HG03159 (cell line): ENCODE data around the gene FER1L5.

Source experiments
- ATAC-seq: cut with Tn5 transposase; IDR thresholded peaks from one replicate; pipeline ENCODE4 v1.9.1; 2021; ENCODE audit warnings: mild to moderate bottlenecking, moderate library complexity; ENCODE audit not compliant: unreplicated experiment

The FER1L5 gene

DNA sequence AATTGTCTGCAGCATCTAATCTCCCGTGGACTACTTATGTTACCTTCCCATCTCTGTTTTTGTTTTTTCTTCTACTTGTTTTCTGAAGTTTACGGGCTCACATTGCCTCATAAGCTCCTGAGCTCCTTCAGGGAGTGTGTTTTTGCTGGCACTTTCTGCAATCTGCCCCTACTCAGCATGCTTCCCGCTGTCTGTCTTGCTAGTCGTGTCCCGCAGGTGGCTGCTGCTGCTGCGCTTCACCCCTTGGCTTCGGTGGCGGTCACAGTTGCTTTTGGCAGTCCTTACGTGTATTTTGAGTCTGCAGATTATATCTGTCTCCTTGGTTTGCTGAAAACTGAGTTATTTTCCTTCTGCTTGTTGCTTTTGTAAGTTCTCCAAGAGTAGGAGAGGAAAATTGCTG, 37.3 kb downstream of the FER1L5 start:
- ATAC-seq: no peak

- ATAC-seq: no peak
Measured at GRCh38 chr2:96680561-96681141, 38.1 kb downstream of the FER1L5 start.

DNA sequence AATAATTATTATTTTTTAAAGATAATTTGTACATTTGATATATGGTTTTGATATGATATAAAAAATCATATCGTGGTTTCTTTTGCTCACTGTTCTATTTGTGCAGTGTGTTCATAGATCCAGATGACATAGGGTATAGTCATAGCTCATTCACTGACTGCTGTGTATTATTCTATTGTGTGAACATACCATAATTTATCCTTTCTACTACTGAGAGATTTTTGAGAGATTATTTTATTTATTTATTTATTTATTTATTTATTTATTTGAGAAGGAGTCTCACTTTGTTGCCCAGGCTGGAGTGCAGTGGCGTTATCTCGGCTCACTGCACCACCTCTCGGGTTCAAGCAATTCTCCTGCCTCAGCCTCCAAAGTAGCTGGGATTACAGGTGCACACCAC, 39.0 kb downstream of the FER1L5 start:
- ATAC-seq: no peak

- ATAC-seq: no peak
Measured at GRCh38 chr2:96683307-96683706, 40.7 kb downstream of the FER1L5 start.

DNA sequence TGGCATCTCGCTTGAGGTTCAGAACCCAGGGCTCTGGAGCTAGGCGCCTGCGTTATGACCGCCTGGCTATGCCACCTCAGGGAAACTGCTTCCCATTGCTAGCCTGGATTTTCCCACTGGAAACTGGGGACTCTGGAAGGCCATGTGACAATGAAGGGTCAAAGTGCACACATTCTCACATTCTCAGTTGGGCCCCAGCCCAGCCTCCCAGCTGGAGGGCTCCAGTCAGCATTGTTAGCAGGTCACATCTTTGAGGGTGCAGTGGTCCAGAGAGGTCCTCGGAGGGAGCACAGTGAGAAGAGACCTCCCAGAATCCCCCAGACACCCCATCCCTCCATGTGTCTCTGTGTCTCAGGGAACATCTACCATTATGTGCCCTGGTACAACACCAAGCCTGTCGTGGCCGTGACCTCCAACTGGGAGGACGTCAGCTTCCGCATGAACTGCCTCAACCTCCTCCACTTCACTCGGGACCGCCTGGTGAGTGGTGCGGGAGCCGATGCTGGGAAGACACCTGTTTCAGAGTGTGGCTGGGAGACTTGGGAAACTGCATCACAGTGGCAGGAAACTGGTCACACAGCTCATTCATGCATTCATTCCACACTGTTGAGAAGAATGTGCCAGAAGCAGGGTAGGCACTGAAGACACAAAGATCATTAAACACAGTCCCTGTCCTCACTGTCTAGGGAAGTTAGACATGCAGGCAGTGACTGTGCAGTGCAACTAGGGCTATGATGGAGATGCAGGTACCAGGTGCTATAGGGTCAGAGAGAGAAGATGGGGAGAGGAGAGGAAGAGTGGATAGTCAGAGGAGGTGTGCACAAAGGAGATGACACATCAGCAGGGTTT, 41.6 kb downstream of the FER1L5 start:
- no peak for ATAC-seq

DNA sequence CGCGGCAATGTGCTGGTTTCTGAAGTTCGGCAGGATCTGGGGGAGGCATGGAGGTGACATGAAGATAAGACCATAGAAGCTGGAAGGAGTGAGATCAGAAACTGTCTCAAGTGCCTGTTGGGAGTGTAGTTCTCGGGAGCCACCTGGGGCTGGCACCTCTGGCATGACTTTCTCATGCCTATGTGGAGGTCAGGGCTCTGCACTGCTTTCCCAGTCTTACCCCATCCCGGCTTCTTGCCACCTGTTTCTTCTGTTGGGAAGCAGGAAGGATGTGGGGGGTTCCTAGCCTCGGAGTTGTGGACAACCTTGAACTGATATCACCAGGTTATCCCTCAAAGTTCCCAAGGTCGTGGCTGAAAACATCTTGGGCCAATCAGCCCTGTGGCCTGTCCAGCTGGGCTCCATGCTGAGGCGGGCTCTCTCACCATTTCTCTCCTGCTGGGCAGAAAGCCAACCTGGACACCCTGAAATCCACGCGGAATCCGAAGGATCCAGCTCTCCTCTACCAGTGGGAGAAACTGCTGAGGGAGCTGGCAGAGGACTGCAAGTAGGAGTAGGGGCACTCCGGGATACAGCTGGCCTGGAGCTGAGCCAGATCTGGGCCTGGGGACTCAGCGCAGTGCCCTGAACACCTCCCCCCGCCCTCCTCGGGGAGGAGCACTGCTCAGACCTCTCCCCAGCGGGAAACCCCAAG, 42.5 kb downstream of the FER1L5 start:
- no peak for ATAC-seq

DNA sequence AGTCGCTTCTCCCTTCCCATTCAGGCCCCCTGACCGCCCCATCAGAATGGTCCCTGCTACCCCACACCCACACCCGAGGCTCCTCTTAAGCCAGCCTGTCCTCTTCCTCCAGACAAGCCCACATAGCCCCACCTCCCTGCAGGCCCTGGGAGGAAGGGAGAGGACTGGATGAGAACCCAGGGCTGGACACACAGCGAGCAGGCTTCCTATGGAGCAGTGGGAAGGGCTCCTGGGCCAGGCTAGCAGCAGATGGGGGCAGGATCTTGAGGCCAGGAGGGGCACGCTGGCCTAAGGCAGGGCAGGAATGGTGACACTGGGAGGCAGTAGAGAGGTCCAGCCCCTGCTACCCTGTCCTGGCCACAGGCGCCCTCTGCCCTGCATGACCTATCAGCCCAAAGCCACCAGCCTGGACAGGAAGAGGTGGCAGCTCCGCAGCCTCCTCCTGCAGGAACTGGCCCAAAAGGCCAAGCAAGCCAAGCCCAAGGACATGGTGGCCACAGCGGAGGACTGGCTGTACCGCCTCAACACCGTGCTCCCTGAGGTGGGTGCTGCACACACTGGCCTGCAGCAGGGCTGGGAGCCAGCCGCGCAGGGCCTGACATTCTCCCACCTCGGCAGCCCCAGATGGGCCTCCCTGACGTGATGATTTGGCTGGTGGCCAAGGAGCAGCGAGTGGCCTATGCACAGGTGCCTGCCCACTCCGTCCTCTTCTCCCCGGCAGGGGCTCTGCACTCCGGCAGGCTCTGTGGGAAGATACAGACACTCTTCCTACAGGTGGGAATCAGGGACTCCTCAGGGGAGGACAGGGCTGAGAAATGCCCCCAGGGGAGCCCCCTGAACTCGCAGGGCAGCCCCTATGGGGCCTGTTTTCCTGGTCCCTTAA, 43.3 kb downstream of the FER1L5 start:
- no peak for ATAC-seq

DNA sequence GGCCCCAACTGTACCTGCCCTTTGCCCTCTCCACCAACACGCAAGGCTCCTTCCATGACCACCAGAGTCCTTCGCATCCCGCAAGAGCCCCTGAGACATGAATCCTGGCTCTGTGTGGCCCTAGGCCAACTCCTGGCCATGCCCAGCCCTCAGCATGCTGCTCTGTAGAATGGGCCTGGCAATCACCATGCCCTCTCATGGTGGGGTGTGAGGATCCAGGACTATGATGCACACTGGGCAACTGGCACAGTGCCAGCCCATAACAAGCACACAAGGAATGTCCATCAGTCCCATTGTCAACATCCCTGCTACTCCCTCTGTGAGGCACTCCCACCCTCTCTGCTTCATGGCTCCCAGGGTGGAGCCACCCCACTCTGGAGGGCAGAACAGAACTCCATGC, 44.7 kb downstream of the FER1L5 start:
- no peak for ATAC-seq

- ATAC-seq: no peak
Measured at GRCh38 chr2:96687711-96688640, 45.4 kb downstream of the FER1L5 start.

- no peak for ATAC-seq
Measured at GRCh38 chr2:96688649-96689430, 46.3 kb downstream of the FER1L5 start.

GRCh38 chr2:96689431-96689991, 46.9 kb downstream of the FER1L5 start:
- ATAC-seq: no peak

- no peak for ATAC-seq
Measured at GRCh38 chr2:96690306-96691021, 47.9 kb downstream of the FER1L5 start.

- no peak for ATAC-seq
Measured at GRCh38 chr2:96691022-96691612, 48.6 kb downstream of the FER1L5 start.

DNA sequence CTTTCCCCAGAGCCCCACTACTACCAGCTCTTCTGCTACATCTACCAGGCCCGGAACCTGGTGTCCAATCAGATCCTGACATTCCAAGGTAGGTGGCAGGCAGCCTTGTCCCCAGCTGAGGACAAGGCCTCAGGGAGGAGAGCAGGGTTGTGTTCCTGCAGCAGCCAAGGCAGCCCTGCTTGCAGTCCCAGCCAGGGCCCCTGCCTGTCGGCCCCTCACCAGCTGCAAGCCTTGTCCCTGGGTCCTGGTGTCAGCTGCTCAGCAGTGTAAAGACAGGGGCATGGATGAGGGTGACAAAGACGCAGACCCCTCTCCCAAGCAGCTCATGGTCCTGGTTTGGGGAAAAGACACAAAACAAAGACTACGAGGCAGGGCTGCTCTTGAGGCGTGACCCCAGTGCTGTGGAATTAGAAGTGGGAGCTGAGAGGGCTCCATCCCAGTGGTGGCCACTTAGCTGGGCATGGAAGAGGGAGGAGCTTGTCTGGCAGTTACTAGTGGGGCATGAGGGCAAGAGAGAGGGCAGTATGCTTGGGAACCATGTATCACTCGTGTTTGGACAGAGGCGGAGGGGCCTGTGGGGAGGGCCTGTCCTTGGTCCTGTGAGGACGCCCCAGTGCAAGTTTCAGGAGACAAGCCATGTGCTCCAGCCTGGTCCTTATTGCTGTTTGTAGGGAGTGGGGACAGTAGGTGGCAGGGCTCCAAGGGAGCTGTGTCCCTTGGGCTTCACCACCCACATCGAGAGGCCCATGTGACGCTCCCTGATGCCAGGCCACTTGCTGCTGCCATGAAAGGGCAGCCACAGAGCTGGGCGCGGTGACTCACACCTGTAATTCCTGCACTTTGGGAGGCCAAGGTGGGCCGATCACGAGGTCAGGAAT, 49.8 kb downstream of the FER1L5 start:
- ATAC-seq: no peak

- ATAC-seq: no peak
Measured at GRCh38 chr2:96693286-96694200, 51.0 kb downstream of the FER1L5 start.

DNA sequence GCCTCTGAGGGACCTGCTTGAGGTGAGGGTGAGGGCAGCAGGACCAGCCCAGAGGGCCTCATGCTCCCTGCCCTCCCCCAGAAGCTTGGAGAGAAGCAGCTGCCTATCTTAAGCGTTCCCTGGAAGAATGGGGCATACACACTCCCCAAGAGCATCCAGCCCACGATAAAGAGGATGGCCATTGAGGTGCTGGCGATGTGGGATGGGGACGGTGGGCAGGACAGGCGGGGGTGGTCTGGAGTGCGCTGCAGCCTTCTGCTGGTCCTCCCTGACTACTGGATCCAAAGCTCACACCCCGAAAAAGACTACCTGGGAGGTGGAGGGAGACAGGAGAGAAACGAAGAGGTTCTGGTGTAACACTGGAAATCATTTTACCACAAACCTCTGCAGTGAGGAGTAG, 51.7 kb downstream of the FER1L5 start:
- no peak for ATAC-seq
